ENCODE measurements around the gene TMEM248.
"Not testable (repeated sequence)": the region's sequence is repeated elsewhere in the genome, so short reads cannot be mapped to it uniquely, and the experiment has no call there.

TMEM248 gene

GRCh38 chr7:67000601-67001258, 79.7 kb downstream of the TMEM248 start:
- in situ Hi-C loops (cut with HindIII; ENCODE audit: low pct_ligation_motif_present, low sequenced_read_pairs); H3K27me3 ChIP-seq (replicated peaks); H3K27ac ChIP-seq; DNase-seq; H3K36me3 ChIP-seq (replicated peaks); H3K4me3 ChIP-seq (ENCODE audit: low read depth, low read length): not testable (repeated sequence)
- TF ChIP-seq, protein P1, sequence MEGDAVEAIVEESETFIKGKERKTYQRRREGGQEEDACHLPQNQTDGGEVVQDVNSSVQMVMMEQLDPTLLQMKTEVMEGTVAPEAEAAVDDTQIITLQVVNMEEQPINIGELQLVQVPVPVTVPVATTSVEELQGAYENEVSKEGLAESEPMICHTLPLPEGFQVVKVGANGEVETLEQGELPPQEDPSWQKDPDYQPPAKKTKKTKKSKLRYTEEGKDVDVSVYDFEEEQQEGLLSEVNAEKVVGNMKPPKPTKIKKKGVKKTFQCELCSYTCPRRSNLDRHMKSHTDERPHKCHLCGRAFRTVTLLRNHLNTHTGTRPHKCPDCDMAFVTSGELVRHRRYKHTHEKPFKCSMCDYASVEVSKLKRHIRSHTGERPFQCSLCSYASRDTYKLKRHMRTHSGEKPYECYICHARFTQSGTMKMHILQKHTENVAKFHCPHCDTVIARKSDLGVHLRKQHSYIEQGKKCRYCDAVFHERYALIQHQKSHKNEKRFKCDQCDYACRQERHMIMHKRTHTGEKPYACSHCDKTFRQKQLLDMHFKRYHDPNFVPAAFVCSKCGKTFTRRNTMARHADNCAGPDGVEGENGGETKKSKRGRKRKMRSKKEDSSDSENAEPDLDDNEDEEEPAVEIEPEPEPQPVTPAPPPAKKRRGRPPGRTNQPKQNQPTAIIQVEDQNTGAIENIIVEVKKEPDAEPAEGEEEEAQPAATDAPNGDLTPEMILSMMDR (IDR thresholded peaks at IDR 0.05; ENCODE audit: low read depth, low read length, missing control alignments), result peak; percentile 13

DNA sequence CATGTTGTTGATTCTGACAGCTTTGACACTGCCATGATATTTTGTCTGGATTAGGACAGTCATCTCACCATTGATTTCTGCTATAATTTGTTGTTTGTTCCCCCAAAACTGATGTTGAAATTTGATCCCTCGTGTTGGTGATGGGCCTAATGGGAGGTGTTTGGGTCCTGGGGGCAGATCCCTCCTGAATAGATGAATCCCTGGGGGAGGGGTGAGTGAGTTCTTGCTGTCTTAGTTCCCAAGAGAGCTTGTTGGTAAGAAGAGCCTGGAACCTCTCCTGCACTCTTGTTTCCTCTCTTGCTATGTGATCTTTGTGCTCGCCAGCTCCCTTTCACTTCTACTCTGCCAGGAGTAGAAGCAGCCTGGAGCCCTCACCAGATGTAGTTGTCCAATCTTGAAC, 83.1 kb downstream of the TMEM248 start:
- H3K27ac ChIP-seq, result not testable (repeated sequence)

GRCh38 chr7:67006965-67007364, 85.9 kb downstream of the TMEM248 start:
- TF ChIP-seq, protein P1 (IDR thresholded peaks at IDR 0.05; ENCODE audit: low read depth, low read length, missing control alignments), result no peak
- in situ Hi-C loops (cut with HindIII; ENCODE audit: low pct_ligation_motif_present, low sequenced_read_pairs), result no loop called here
- no peak overlapping the region for H3K4me3 ChIP-seq (ENCODE audit: low read depth, low read length)
- peaks cover 5% of the 10 kb centered on the region for H3K36me3 ChIP-seq (replicated peaks)
- no peak for DNase-seq
- H3K27ac ChIP-seq, result no peak overlapping the region
- H3K27me3 ChIP-seq (replicated peaks), result no peaks in the 10 kb centered on the region

More for the DNA sequence above, 83.1 kb downstream of the TMEM248 start:
- H3K4me3 ChIP-seq (ENCODE audit: low read depth, low read length); H3K36me3 ChIP-seq (replicated peaks); in situ Hi-C loops (cut with HindIII; ENCODE audit: low pct_ligation_motif_present, low sequenced_read_pairs); H3K27me3 ChIP-seq (replicated peaks); DNase-seq: not testable (repeated sequence)
